HepG2 (cell line): ENCODE data around the gene H1-8. TPM values are rescaled to one million over a fixed set of nuclear protein-coding genes. Genes with fewer than 3 reads are reported as not detected.

Experiments
- ADNP ChIP-seq: sonication (generic); formaldehyde crosslinking; IDR thresholded peaks from 2 replicates; pipeline ENCODE4 v1.4.0; 2020; ENCODE audit warnings: missing genetic modification reagents
- BRF2 ChIP-seq: sonication (generic); formaldehyde crosslinking; IDR thresholded peaks from 2 replicates; pipeline ENCODE4 v1.8.1; 2022; ENCODE audit warnings: mild to moderate bottlenecking, missing genetic modification reagents
- CHD4 ChIP-seq: fragments of 200-600 bp; sonication (generic); IDR thresholded peaks from 2 replicates; pipeline ENCODE4 v1.7.0; 2017; ENCODE audit warnings: mild to moderate bottlenecking, low read length, borderline replicate concordance
- JUND ChIP-seq: sonication (generic); formaldehyde crosslinking; IDR thresholded peaks from 2 replicates; pipeline ENCODE4 v1.8.0; 2022; ENCODE audit warnings: mild to moderate bottlenecking, missing genetic modification reagents
- PRDM10 ChIP-seq: sonication (generic); formaldehyde crosslinking; IDR thresholded peaks from 2 replicates; pipeline ENCODE4 v1.4.0; 2020; ENCODE audit warnings: low read depth, missing genetic modification reagents
- REST ChIP-seq, 2 experiments: IDR thresholded peaks; 2 replicates each; pipeline ENCODE4 v1.6.1; 2011 to 2012; ENCODE audit warnings: low read length in 2 of 2, borderline replicate concordance in 1 of 2, low read depth in 1 of 2, mild to moderate bottlenecking in 1 of 2, moderate library complexity in 1 of 2
- RNF2 ChIP-seq: fragments of 450-650 bp; conservative IDR thresholded peaks from 2 replicates; pipeline ENCODE4 v1.6.1; 2016; ENCODE audit warnings: low read depth
- ZKSCAN1 ChIP-seq: fragments of 150-350 bp; IDR thresholded peaks from 2 replicates; pipeline ENCODE4 v1.6.1; 2014; ENCODE audit warnings: low read length
- ZMYM3 ChIP-seq: sonication (generic); formaldehyde crosslinking; IDR thresholded peaks from 2 replicates; pipeline ENCODE4 v1.5.1; 2020; ENCODE audit warnings: mild to moderate bottlenecking, missing genetic modification reagents
- ZNF143 ChIP-seq: sonication (generic); formaldehyde crosslinking; IDR thresholded peaks from 2 replicates; pipeline ENCODE4 v1.4.0; 2020; ENCODE audit warnings: missing genetic modification reagents
- ZNF280B ChIP-seq: sonication (generic); formaldehyde crosslinking; IDR thresholded peaks from 2 replicates; pipeline ENCODE4 v1.5.0; 2020; ENCODE audit warnings: missing genetic modification reagents, mild to moderate bottlenecking, borderline replicate concordance
- ZNF367 ChIP-seq: sonication (generic); formaldehyde crosslinking; IDR thresholded peaks from 2 replicates; pipeline ENCODE4 v1.4.0; 2020; ENCODE audit warnings: missing genetic modification reagents, borderline replicate concordance
- ZNF564 ChIP-seq: sonication (generic); formaldehyde crosslinking; IDR thresholded peaks from 2 replicates; pipeline ENCODE4 v1.8.1; 2023; ENCODE audit warnings: mild to moderate bottlenecking, missing genetic modification reagents
- polyA plus RNA-seq, 8 experiments: library from polyadenylated mRNA; depleted of rRNA in 3 of 8; stranded (reverse) in 7 of 8; unstranded in 1 of 8; fragments of >200 nt; fragmentation: Illumina TruSeq in 4 of 8; extraction: Trizol in 4 of 8; gene quantifications; 2 replicates each; pipeline versions ENCODE4 v1.2.1 to v1.2.3, GENCODE V29; 2011 to 2016; ENCODE audit warnings: low read depth in 4 of 8, missing spikeins in 1 of 8, mixed read lengths in 1 of 8; ENCODE audit not compliant: insufficient read depth in 1 of 8
- total RNA-seq, 5 experiments: library from RNA; depleted of rRNA; stranded (reverse); fragments of >200 nt; fragmentation: Illumina TruSeq; extraction: Trizol; gene quantifications; 2 replicates each; pipeline ENCODE4 v1.2.3, GENCODE V29; 2016; ENCODE audit warnings: low read depth in 1 of 5
- TF ChIP-seq, protein P1 (sequence below): IDR thresholded peaks from 2 replicates; pipeline ENCODE4 v1.4.0; 2020; ENCODE audit warnings: mild to moderate bottlenecking, missing genetic modification reagents

The H1-8 gene
- total and polyA plus RNA-seq, 2 of the 13 experiments (the other 11 are each of a cell fraction or from before 2014, with no cell fraction given): 0.08 TPM; not detected in 1

GRCh38 chr3:129595544-129596193, 52.7 kb downstream of the H1-8 start (continued):
- no peak for TF ChIP-seq PRDM10 (CRISPR knock-in tag)
- TF ChIP-seq ZNF143 (CRISPR knock-in tag): no peak
- peak; percentile 23; the same call in 1 of the 2 replicates for TF ChIP-seq JUND (CRISPR knock-in tag)
- TF ChIP-seq, protein P1, sequence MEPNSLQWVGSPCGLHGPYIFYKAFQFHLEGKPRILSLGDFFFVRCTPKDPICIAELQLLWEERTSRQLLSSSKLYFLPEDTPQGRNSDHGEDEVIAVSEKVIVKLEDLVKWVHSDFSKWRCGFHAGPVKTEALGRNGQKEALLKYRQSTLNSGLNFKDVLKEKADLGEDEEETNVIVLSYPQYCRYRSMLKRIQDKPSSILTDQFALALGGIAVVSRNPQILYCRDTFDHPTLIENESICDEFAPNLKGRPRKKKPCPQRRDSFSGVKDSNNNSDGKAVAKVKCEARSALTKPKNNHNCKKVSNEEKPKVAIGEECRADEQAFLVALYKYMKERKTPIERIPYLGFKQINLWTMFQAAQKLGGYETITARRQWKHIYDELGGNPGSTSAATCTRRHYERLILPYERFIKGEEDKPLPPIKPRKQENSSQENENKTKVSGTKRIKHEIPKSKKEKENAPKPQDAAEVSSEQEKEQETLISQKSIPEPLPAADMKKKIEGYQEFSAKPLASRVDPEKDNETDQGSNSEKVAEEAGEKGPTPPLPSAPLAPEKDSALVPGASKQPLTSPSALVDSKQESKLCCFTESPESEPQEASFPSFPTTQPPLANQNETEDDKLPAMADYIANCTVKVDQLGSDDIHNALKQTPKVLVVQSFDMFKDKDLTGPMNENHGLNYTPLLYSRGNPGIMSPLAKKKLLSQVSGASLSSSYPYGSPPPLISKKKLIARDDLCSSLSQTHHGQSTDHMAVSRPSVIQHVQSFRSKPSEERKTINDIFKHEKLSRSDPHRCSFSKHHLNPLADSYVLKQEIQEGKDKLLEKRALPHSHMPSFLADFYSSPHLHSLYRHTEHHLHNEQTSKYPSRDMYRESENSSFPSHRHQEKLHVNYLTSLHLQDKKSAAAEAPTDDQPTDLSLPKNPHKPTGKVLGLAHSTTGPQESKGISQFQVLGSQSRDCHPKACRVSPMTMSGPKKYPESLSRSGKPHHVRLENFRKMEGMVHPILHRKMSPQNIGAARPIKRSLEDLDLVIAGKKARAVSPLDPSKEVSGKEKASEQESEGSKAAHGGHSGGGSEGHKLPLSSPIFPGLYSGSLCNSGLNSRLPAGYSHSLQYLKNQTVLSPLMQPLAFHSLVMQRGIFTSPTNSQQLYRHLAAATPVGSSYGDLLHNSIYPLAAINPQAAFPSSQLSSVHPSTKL (CRISPR knock-in tag): no peak
- TF ChIP-seq ZNF564 (CRISPR knock-in tag): no peak
- TF ChIP-seq REST (IDR thresholded peaks at IDR 0.05; ENCODE audit: borderline replicate concordance in 1 of 2, low read depth in 1 of 2, low read length in 2 of 2): no peak
- TF ChIP-seq ZNF367: no peak
- no peak for TF ChIP-seq BRF2
- TF ChIP-seq ZMYM3 (CRISPR knock-in tag): peak; percentile 99
- peak; percentile 89; the same call in 1 of the 2 replicates for TF ChIP-seq ADNP
- peak; percentile 97 for TF ChIP-seq CHD4
- TF ChIP-seq ZKSCAN1: peak; percentile 47; the same call in 1 of the 2 replicates
- TF ChIP-seq RNF2: no peak
- no peak for TF ChIP-seq ZNF280B (CRISPR knock-in tag)
